Renal cortex interstitium (tissue), 15 donors: ENCODE measurements around the gene PWP1. TPM values are rescaled to one million over a fixed set of nuclear protein-coding genes. Genes with fewer than 3 reads are reported as not detected.

Experiments used
- DNase-seq, 11 donors: peaks; one replicate each; pipeline ENCODE4 v3.0.0-alpha.2; 2013; ENCODE audit warnings: low read depth in 9 of 11, low spot score in 4 of 11; ENCODE audit errors: extremely low read depth in 1 of 11
- long read RNA-seq, 16 experiments: transcript quantifications; one replicate each; lab custom pipeline, GENCODE V29; 2026
- polyA plus RNA-seq, 3 donors: library from polyadenylated mRNA; unstranded; fragments of 120-200 nt; gene quantifications; one replicate each; pipeline ENCODE4 v1.2.1, GENCODE V29; 2013; ENCODE audit not compliant: insufficient read length in 3 of 3

The PWP1 gene
- 10 to 100 TPM; 53.7 to 60.6 (median 57.7) TPM for polyA plus RNA-seq
- long read RNA-seq, donor 1, transcript PWP1-201 (15 exons, 2,621 nt), result major isoform, 7 of 28 reads
- long read RNA-seq, donor 1, partial matches to known transcripts, result 21 of 28 reads
- long read RNA-seq, donor 1, other reads (novel, unspliced or antisense), result 0 of 28 reads
- long read RNA-seq, donor 2, transcript PWP1-201 (15 exons, 2,621 nt), result major isoform, 7 of 7 reads
- long read RNA-seq, donor 2, partial matches to known transcripts, result 0 of 7 reads
- long read RNA-seq, donor 2, other reads (novel, unspliced or antisense), result 0 of 7 reads
- long read RNA-seq, donor 3, transcript PWP1-201 (15 exons, 2,621 nt), result major isoform, 15 of 22 reads
- long read RNA-seq, donor 3, partial matches to known transcripts, result 7 of 22 reads
- long read RNA-seq, donor 3, other reads (novel, unspliced or antisense), result 0 of 22 reads
- long read RNA-seq, donor 4, transcript PWP1-201 (15 exons, 2,621 nt), result major isoform, 7 of 12 reads
- long read RNA-seq, donor 4, partial matches to known transcripts, result 5 of 12 reads
- long read RNA-seq, donor 4, other reads (novel, unspliced or antisense), result 0 of 12 reads
- long read RNA-seq, donor 5, result 0 reads
- long read RNA-seq, donor 6, transcript PWP1-201 (15 exons, 2,621 nt), result major isoform, 10 of 23 reads
- long read RNA-seq, donor 6, partial matches to known transcripts, result 13 of 23 reads
- long read RNA-seq, donor 6, other reads (novel, unspliced or antisense), result 0 of 23 reads
- long read RNA-seq, donor 7, transcript PWP1-201 (15 exons, 2,621 nt), result major isoform, 14 of 19 reads
- long read RNA-seq, donor 7, partial matches to known transcripts, result 5 of 19 reads
- long read RNA-seq, donor 7, other reads (novel, unspliced or antisense), result 0 of 19 reads
- long read RNA-seq, donor 8, transcript PWP1-201 (15 exons, 2,621 nt), result major isoform, 17 of 50 reads
- long read RNA-seq, donor 8, partial matches to known transcripts, result 32 of 50 reads
- long read RNA-seq, donor 8, other reads (novel, unspliced or antisense), result 0 of 50 reads
- long read RNA-seq, donor 9, transcript PWP1-201 (15 exons, 2,621 nt), result major isoform, 7 of 7 reads
- long read RNA-seq, donor 9, partial matches to known transcripts, result 0 of 7 reads
- long read RNA-seq, donor 9, other reads (novel, unspliced or antisense), result 0 of 7 reads
- long read RNA-seq, donor 10, transcript PWP1-201 (15 exons, 2,621 nt), result major isoform, 6 of 6 reads
- long read RNA-seq, donor 10, partial matches to known transcripts, result 0 of 6 reads
- long read RNA-seq, donor 10, other reads (novel, unspliced or antisense), result 0 of 6 reads
- long read RNA-seq, donor 11, transcript PWP1-201 (15 exons, 2,621 nt), result major isoform, 8 of 9 reads
- long read RNA-seq, donor 11, partial matches to known transcripts, result 0 of 9 reads
- long read RNA-seq, donor 11, other reads (novel, unspliced or antisense), result 0 of 9 reads
- long read RNA-seq, donor 12, partial matches to known transcripts, result 0 of 1 reads
- long read RNA-seq, donor 12, other reads (novel, unspliced or antisense), result 0 of 1 reads
- long read RNA-seq, donor 13, result 0 reads
- long read RNA-seq, donor 14, transcript PWP1-201 (15 exons, 2,621 nt), result major isoform, 14 of 14 reads
- long read RNA-seq, donor 14, partial matches to known transcripts, result 0 of 14 reads
- long read RNA-seq, donor 14, other reads (novel, unspliced or antisense), result 0 of 14 reads
- long read RNA-seq, donor 15, transcript PWP1-201 (15 exons, 2,621 nt), result major isoform, 7 of 7 reads
- long read RNA-seq, donor 15, partial matches to known transcripts, result 0 of 7 reads
- long read RNA-seq, donor 15, other reads (novel, unspliced or antisense), result 0 of 7 reads
- long read RNA-seq, donor 16, transcript PWP1-201 (15 exons, 2,621 nt), result major isoform, 31 of 56 reads
- long read RNA-seq, donor 16, partial matches to known transcripts, result 24 of 56 reads
- long read RNA-seq, donor 16, other reads (novel, unspliced or antisense), result 0 of 56 reads

- DNase-seq, result peak; percentile 91 to 98 (median 95)
Observed at GRCh38 chr12:107685360-107686248, at the start of gene PWP1. PWP1 (plus strand) TSS chr12:107685799; CDS start chr12:107685900, 101 bp downstream.

GRCh38 chr12:107641154-107641553, 44.4 kb upstream of the PWP1 start:
- no peak for DNase-seq

- DNase-seq, result no peak
Observed at GRCh38 chr12:107642240-107642639, 43.4 kb upstream of the PWP1 start.

- DNase-seq, result peak in 2 of 11 donors; percentile 26 to 35
Observed at GRCh38 chr12:107645630-107646333, 39.8 kb upstream of the PWP1 start.

GRCh38 chr12:107646436-107646835, 39.2 kb upstream of the PWP1 start:
- no peak for DNase-seq

- peak in 7 of 11 donors; percentile 12 to 48 (median 31) for DNase-seq
Observed at GRCh38 chr12:107649661-107650061, 35.9 kb upstream of the PWP1 start.

- no peak for DNase-seq
Observed at GRCh38 chr12:107650977-107651376, 34.6 kb upstream of the PWP1 start.

GRCh38 chr12:107651571-107652449, 33.8 kb upstream of the PWP1 start:
- DNase-seq, result no peak

GRCh38 chr12:107653519-107653918, 32.1 kb upstream of the PWP1 start:
- DNase-seq, result no peak

- DNase-seq, result no peak
Observed at GRCh38 chr12:107654873-107655272, 30.7 kb upstream of the PWP1 start.

GRCh38 chr12:107655281-107656065, 30.1 kb upstream of the PWP1 start:
- DNase-seq, result no peak

GRCh38 chr12:107656302-107656701, 29.3 kb upstream of the PWP1 start:
- no peak for DNase-seq

GRCh38 chr12:107657133-107657532, 28.5 kb upstream of the PWP1 start:
- no peak for DNase-seq

GRCh38 chr12:107657621-107658020, 28.0 kb upstream of the PWP1 start:
- no peak for DNase-seq

GRCh38 chr12:107660235-107660634, 25.4 kb upstream of the PWP1 start:
- DNase-seq, result no peak
